AG08396 (cell line): ENCODE measurements around the gene IRF7.

ENCODE experiments used
- DNase-seq: peaks from one replicate; pipeline ENCODE4 v3.0.0; 2012; ENCODE audit warnings: low spot score, mixed read lengths

The IRF7 gene

GRCh38 chr11:563812-564578, 51.8 kb downstream of the IRF7 start:
- no peak for DNase-seq

GRCh38 chr11:563066-563811, 52.5 kb downstream of the IRF7 start:
- DNase-seq = no peak
